ENCODE measurements around the gene USP24.
A peak's percentile ranks its signal among the peaks of the same experiment; 100 is the strongest.

USP24 gene

DNA sequence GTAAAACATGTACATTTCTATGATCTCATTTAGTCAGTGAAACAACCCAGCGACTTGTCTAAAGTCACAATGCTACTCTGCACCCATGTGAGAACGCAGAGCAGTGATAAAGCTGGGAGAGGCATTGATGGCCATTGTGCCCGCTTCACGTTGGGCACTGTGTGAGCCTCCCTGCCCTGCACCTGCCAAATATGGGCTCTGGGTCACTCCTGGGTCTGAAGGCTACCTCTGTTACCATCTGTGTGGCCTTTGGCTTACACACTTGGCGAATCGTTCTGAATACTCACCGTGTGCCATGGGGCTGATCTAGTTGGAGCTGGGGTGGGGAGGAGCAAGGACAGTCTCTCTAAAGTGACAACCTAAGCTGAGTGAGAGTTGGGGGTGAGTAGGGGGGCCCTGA, 145.9 kb downstream of the USP24 start:
- DNase-seq (ENCODE audit: low read depth), result no peak

DNA sequence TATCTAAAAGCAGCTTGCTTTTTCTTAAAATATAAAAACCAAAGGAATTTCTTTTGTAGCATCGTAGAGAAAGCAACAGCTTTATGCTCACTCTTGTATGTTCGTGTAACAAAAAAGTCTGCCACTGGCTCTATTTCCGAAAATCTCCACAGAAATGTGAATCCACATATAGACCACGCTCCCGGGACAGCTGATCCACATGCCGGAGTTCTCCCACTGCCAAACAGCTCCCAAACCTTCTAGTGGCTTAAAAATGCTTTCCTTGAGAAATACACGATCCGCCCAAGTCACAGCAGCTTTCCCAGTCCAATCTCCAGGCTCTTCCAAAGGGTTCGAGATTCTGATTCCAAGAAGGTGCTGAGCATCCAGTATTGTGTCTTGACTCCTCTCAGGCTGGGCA, 146.5 kb downstream of the USP24 start:
- DNase-seq (ENCODE audit: low read depth), result no peak

DNA sequence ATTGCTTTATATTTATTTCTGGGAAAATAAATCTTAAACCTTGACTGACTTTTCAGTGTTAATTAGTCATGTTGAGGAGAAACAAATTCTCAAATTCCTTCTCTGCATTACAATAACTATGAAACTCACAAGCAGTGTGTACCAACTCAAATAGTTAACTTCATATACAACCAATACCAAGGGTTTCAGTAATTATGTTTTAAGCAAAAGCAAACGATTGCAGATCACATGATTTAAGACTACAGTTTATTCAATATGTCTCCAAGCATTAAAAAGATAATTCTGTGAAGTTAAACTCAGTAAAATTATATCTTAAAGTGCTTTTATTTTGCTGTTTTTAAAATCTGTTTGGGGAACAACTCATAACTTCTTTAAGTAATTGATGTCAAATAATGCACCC, 147.2 kb downstream of the USP24 start:
- DNase-seq (ENCODE audit: low read depth), result no peak

DNA sequence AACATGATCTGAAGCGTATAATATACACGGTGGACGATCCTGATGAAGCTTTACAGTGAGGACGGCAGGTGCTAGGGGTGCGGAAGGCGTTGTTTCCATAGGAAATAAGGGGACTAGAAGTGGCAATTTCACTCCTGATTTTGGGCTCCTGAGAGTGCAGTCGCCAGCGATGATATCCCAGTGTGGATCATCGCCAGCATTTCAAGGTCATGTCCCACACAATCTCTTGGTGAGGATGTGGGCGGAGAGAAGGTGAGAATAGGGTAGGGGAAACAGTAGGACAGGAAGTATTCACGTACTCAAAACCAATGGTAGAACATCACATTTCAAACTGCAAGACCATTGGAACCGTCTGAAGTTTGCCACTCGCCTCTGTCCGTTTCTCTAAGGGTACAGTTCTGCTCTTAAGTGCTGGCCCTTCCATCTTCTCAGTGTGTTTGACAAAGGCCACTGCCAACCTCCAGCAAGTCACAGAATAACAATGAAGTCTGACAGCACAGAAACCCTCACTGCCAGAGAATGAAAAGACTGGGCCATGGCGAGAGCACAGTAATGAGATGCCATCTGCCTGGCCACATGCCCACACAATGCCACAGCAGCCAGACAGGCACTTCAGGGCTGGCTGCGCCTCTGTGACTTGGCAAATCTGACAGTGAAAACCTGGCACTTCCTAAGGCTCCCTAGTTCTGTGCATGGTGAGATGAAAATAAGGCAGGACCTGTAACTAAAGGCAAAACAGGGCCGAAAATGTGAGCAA, 148.0 kb downstream of the USP24 start:
- DNase-seq (ENCODE audit: low read depth), result no peak

DNA sequence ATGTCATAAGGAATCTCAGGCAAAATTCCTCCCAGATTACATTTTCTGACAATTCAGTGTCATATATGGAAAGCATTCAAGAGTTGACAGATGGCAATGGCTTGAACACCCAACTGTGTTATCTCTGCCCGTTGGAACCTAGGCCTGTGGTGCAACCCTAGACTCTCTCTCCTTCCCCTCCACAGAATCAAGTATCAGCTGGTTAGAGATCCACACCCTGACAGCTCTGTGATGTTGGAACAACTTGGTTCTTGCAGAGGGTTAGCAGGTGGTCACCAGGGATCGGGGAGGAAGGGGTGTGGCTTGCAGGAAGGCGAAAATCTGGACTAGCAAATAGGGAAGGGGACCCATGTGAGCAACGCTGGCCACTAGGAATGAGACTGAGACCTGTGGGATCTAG, 149.5 kb downstream of the USP24 start:
- DNase-seq (ENCODE audit: low read depth), result no peak

DNA sequence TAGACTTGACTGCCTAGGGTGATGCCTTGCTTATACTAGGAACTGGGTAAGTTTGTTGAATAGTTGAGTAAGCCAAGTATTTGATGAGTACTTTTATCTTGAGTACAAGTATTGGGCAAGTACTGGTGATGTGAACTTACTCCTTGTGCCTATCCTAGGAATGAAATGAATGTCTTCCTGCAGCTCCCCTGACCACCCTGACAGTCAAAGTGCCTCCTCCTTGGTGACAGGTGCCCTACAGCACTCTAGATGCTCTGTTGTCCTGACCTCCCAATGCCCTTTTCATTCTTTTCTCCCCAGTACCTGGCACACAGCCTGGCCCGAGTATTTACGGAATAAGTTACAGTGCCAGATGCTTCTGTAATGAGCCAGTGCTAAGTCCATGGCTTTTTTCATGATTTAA, 150.3 kb downstream of the USP24 start:
- peak; percentile 22 for DNase-seq (ENCODE audit: low read depth)

DNA sequence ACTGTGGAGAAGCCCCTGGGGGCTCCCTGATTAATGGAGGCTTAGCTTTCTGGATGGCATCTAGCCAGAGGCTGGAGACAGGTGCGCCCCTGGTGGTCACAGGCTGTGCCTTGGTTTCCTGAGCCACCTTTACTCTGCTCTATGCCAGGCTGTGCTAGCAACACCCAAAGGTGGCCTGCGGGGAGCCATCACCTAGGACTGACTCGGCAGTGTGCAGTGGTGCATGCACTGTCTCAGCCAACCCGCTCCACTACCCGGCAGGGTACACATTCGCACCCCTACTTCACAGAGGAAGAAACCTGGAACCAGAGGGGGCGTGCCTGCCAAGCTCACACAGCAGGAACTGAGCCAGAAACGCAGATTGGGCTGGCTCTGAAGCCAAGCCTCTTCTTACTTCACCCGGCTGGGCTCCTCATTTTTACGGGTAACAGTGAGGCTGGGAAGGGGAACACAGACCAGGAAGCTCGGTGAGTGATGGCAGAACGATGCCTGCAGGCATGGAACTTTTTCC, 151.0 kb downstream of the USP24 start:
- DNase-seq (ENCODE audit: low read depth), result no peak

DNA sequence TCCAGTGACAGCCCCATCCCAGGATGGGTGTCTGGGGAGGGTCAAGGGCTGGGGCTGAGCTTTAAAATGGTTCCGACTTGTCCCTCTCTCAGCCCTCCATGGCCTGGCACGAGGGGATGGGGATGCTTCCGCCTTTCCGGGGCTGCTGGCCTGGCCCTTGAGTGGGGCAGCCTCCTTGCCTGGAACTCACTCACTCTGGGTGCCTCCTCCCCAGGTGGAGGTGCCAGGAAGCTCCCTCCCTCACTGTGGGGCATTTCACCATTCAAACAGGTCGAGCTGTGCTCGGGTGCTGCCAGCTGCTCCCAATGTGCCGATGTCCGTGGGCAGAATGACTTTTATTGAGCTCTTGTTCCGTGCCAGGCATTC, 151.6 kb downstream of the USP24 start:
- no peak for DNase-seq (ENCODE audit: low read depth)

DNA sequence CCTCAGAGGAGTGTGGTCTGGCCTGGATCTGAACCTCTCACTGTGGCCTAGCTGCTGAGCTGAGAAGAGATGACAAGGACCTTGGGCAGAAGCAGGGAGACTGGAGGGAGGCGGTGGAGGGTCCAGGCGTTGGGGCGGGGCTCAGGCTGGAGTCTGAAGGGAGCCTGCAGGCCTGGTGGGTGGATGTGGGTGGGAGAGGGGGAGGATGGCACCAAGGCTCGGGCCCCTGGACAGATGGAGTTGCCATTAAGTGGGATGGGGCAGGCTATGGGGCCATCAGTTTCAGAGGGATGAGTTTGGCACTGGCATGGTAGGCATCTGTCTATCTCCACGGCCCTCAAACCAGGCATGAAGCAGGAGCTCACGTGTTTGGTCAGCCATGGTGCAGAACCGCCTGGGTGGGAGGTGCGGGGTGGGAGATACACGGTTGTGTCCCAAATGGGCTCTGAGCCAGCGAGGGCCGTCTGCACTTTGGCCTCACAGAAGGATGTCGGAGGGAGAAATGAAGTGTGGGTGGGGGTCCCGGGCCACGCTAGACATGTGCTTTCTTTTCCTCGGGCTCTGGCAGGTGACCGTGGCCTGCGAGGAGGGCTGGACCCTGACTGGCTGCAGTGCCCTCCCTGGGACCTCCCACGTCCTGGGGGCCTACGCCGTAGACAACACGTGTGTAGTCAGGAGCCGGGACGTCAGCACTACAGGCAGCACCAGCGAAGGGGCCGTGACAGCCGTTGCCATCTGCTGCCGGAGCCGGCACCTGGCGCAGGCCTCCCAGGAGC, 152.2 kb downstream of the USP24 start:
- DNase-seq (ENCODE audit: low read depth), result no peak

DNA sequence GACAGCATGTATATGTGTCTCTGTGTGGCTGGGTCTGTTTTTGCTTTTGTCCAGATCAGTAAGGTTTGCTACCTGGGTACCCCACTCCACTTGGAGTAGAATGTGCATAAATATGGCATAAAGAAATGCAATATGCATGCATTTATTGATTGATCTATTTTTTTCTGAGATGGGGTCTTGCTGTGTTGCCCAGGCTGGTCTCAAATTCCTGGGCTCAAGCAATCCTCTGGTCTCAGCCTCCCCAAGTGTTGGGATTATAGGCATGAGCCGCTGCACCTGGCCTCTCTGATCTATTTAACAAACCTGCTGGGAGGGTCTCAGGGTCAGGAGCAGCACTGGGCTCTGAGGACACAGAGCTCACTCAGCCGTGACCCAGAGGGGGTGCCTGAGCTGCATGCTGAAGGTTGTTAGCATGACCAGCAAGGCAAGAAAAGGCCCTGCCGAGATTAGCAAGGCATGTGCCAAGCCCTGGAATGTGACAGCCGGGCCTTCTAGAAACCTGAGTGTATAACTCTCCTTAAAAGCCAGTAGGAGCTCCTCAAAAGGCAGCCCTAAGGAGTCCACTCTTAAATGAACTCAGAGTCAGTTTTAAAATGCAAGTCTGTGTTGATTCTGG, 153.3 kb downstream of the USP24 start:
- no peak for DNase-seq (ENCODE audit: low read depth)

DNA sequence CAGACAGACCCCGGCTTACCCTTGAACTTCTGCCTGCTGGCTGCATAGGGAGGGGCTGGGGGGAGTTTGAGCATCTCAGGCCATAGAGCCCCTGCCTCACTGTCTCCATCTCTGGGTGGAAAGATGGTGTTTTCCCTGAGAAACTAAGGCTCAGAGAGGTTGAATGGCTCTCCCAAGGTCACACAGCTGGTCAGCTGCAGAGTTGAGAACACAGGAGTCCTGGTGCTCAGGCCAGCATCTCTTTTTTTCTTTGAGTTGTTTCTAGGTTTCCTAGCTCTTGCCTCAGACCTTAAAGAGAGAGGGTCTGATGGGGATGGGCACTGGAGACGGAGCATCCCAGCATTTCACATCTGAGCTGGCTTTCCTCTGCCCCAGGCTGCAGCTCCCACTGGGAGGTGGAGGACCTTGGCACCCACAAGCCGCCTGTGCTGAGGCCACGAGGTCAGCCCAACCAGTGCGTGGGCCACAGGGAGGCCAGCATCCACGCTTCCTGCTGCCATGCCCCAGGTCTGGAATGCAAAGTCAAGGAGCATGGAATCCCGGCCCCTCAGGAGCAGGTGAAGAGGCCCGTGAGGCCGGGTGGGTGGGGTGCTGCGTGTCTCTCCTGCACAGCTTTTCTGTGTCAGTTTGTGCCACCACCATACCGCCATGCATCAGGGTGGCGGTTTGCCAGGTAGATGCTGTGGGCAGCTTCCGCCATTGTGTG, 154.0 kb downstream of the USP24 start:
- DNase-seq (ENCODE audit: low read depth), result no peak

DNA sequence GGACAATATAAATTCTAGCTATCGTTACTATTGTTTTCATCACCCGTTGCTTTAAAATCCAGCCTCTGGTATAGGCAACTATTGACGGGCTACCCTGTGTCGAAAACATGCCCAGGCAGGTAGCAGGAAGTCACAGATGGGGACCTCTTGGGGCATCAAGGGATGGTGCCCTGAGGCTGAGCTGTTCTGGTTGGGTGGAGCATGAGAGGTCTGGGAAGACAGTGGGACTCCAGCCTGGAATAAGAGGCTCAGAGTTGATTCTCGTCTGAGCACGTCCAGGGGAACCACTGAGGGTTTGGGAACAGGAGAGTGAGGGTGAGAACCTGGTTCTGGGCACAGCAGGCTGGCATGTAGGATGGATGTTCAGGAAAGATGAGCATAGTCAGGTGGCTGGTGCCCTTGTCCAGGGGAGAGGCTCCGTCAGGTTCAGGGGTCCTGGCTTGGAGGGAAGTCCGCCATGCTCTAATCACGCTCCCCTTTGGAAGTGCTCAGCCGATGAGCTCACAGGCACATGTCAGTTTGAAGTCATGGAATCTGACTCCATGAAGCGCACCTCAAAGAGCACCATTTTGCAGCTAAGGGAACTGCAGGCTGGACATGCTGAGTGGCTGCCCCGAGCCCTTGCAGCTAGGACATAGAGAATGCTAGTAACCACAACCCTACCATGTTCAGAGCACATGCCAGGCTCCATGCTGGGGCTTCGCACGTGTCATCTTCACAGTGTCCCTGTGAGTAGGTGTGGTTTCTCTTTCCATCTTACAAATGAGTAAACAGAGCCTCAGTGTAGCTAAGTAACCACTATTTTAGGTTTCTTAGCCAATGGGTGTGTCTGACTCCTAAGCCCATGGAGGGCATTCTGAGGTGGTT, 154.8 kb downstream of the USP24 start:
- DNase-seq (ENCODE audit: low read depth), result no peak

DNA sequence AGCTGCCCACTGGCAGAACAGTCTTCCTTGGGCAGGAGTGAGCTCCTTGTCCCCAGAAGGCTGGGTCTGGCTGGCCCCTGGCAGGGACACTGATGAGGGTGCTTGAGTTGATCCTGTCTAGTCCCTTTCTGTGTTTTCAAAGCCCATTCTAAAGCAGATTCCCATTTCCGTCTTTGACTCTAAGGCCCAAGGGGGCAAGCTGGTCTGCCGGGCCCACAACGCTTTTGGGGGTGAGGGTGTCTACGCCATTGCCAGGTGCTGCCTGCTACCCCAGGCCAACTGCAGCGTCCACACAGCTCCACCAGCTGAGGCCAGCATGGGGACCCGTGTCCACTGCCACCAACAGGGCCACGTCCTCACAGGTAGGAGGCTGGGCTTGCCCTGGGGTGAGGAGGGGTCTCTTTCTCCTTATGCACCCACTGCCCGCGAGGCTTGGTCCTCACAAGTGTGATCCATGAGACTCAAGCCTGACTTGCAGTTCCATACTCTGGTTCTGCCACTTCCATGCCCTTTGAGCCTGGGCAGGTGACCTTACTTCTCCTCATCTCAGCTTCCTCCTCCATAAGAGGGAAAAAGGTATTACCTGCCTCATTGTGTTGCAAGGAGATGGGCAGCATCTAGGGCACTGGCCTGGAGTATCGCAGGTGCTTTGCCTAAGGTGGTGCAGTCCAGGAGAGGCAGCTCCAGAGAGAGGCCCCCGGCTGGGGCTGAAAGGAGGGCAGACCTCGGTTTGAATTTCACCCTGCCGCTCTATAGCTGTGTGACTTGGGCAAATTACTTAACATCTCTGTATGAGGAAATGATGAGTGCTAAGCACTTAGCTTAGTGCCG, 155.6 kb downstream of the USP24 start:
- no peak for DNase-seq (ENCODE audit: low read depth)

DNA sequence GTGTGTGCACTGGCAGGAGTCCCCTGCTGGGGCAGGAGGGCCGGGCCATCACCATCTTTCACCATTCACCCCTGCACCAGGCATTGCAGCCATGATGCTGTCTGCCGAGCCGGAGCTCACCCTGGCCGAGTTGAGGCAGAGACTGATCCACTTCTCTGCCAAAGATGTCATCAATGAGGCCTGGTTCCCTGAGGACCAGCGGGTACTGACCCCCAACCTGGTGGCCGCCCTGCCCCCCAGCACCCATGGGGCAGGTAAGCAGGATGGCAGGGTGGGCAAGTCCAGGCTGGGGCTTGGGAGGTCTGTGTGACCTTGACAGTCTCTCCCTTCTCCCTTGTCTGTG, 157.2 kb downstream of the USP24 start:
- no peak for DNase-seq (ENCODE audit: low read depth)

DNA sequence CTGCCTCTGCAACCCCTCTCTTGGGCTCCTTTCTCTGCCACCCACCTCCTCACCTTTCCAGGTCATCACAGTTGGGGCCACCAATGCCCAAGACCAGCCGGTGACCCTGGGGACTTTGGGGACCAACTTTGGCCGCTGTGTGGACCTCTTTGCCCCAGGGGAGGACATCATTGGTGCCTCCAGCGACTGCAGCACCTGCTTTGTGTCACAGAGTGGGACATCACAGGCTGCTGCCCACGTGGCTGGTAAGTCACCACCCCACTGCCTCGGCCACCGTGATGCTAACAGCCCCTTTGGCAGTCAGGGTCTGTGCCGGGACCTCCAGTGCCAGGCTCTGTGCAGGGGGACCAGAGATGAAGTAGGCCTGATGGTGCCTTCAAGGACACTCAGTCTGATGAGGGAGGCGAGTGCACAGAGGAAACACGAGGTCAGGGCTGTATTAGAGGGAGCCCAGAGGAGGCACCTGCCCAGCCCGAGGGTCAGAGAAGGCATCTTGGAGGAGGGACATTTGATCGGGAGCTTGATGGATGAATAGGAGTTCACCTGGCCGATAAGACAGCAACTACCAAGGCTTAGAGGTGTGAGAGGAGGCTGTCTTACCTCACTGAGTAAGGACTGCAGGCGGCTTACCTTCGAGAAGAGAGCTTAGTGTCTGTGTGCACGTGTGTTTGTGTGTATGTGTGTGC, 157.8 kb downstream of the USP24 start:
- DNase-seq (ENCODE audit: low read depth), result no peak

DNA sequence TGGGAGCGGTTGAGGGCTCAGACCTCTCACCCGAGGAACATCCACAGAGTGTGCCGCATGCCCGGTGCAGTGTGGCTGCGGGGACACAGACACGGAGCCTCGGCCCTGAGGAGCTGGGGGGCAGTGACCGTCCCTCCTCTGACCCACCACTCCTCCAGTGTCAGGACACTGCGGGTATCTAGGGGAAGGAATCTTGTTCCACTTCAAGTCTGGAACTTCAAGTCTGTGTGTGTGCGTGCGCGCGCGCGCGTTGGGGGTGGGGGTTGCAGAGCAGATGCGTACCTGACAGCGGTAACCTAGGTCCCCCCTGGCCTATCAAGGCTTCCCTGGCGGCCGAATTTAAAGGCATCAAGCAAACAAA, 158.6 kb downstream of the USP24 start:
- DNase-seq (ENCODE audit: low read depth), result no peak

DNA sequence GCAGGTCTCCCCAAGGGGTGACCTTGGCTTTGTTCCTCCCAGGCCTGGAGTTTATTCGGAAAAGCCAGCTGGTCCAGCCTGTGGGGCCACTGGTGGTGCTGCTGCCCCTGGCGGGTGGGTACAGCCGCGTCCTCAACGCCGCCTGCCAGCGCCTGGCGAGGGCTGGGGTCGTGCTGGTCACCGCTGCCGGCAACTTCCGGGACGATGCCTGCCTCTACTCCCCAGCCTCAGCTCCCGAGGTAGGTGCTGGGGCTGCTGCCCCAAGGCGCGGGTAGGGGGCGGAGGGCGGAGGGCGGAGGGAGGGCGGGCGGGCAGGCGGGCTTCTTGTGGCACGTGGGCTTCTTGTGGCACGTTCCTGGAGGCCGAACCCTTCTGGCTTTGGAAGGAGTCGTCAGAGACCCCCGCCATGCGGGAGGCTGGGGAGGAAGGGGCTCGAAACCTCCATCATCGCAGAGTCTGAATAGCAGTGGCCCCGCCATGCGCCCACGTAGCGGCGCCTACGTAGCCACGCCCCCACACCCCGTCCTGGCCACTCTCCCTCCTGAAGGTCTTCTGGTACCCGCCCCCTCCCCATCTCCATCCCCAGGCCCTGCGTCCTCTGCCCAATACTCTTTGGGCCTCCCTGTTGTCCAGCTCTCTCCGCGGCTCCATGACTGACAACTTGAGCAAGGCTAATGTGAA, 159.1 kb downstream of the USP24 start:
- DNase-seq (ENCODE audit: low read depth), result no peak

DNA sequence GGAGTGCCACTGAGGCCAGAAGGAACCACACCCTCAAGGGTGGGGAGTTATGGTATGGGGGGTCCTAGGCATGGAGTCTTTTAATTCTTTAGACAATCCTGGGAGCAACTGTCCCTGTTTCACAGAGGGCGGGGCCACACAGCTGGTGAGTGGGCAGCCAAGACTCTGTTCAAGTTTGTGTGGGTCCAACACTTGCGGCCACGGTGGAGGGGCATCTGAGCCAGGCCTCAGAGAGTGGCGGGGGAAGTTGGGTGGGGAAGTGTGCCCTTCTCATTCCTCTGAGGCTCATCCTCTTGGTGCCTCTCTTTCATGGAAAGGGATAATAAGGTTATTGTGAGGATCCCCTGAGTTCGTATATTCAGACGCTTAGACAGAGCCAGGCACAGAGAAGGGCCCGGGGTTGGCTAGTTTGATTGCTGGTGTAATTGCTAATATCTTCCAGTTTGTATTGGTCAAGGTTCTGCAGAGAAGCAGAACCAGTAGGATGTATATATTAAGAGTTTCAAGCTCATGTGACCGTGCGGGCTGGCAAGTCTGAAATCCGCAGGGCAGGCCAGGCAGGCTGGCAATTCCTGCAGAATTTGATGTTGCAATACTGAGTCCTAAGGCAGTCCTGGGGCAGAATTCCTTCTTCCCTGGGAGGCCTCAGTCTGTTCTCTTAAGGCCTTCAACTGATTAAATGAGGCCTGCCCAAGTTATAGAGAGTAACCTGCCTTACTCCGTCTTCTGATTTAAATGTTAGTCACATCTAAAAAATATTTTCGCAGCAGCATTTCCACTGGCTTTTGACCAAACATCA, 159.9 kb downstream of the USP24 start:
- no peak for DNase-seq (ENCODE audit: low read depth)

DNA sequence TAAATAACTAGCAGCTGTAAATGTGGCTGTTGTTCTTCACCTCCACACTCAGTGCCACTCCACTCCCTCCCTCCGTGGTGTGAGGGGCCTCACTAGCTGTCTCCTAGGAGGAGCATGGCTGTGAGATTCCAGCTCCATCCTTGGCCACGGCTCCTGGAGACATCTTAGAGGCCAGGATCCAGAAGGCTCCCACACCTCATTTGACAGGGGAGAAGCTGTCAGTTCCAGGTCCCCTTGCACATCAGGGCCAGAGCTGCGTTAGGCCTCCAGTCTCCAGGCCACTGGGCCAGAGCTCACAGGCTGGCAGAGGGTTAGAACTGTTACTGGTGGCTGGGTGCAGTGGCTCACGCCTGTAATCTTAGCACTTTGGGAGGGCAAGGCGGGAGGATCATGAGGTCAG, 160.8 kb downstream of the USP24 start:
- DNase-seq (ENCODE audit: low read depth), result no peak
